ENCODE results near the gene NME7. TPM values are rescaled to one million over a fixed set of nuclear protein-coding genes. Genes with fewer than 3 reads are reported as not detected.

Gene NME7
- total RNA-seq, 1 donor from 2014 or later = 28.1 TPM

Other genes with a start within 250 kb of the NME7 start
- 32.0 TPM for gene BLZF1, start 398 bp upstream of the NME7 start, total RNA-seq
- 1.9 TPM for gene CCDC181, start 59.7 kb upstream of the NME7 start, total RNA-seq
- gene SLC19A2, start 118.1 kb upstream of the NME7 start, total RNA-seq = 20.9 TPM
- 1.7 TPM for gene F5, start 218.7 kb upstream of the NME7 start, total RNA-seq